Esophagus muscularis mucosa (tissue), 3 donors: Measurements from ENCODE around the gene LRRC8D.

Source experiments
- CTCF ChIP-seq, 3 experiments: fragments of 200-600 bp in 2 of 3; fragments of 450-650 bp in 1 of 3; sonication (generic) in 2 of 3; IDR thresholded peaks; one replicate each; pipeline ENCODE4 v1.5.1; 2017 to 2019; ENCODE audit warnings: antibody characterized with exemption in 3 of 3, mild to moderate bottlenecking in 2 of 3, moderate library complexity in 1 of 3
- EP300 ChIP-seq: sonication (generic); formaldehyde crosslinking; IDR thresholded peaks from one replicate; pipeline ENCODE4 v1.6.1; 2017; ENCODE audit warnings: antibody characterized with exemption

- TF ChIP-seq CTCF (IDR thresholded peaks at IDR 0.05) (no peak), EP300 (no peak)
Observed at GRCh38 chr1:89841507-89841906, 20.7 kb downstream of the LRRC8D start.
